T-helper 1 cell treated with Interleukin-12 subunit alpha and Interleukin-12 subunit beta and Interleukin-4 antibody, amounts not matched to agents 30 ng/mL and 1 ng/mL, for 36 hours (primary cell): ENCODE results near the gene CLCA1. TPM values are rescaled to one million over a fixed set of nuclear protein-coding genes. Genes with fewer than 3 reads are reported as not detected.

Source experiments
- intact Hi-C: fragments of 100-400 bp; cut with micrococcal nuclease; formaldehyde crosslinking; loops from one replicate; pipeline ENCODE4 v1.15.1; 2024
- total RNA-seq: library from RNA; stranded (reverse); gene quantifications from 2 replicates; pipeline ENCODE4 v1.2.3, GENCODE V29; 2022

Gene CLCA1
- total RNA-seq, 1 donor from 2014 or later: not detected

GRCh38 chr1:86464819-86465218 is 3.9 kb upstream of the CLCA1 start:
- intact Hi-C loops: no loop called here

- intact Hi-C loops: no loop called here
Observed at GRCh38 chr1:86466109-86466844, 2.5 kb upstream of the CLCA1 start.

GRCh38 chr1:86466986-86467385 is 1.7 kb upstream of the CLCA1 start:
- intact Hi-C loops: no loop called here

GRCh38 chr1:86470859-86471258 is 2.1 kb downstream of the CLCA1 start:
- intact Hi-C loops: no loop called here

- intact Hi-C loops: no loop called here
Observed at GRCh38 chr1:86471291-86471690, 2.6 kb downstream of the CLCA1 start.

- intact Hi-C loops: no loop called here
Observed at GRCh38 chr1:86472152-86472551, 3.4 kb downstream of the CLCA1 start.

GRCh38 chr1:86472767-86473166 is 4.0 kb downstream of the CLCA1 start:
- intact Hi-C loops: no loop called here

- intact Hi-C loops: no loop called here
Observed at GRCh38 chr1:86477256-86477655, 8.5 kb downstream of the CLCA1 start.

- intact Hi-C loops: no loop called here
Observed at GRCh38 chr1:86477682-86478081, 9.0 kb downstream of the CLCA1 start.

GRCh38 chr1:86478416-86479156 is 9.9 kb downstream of the CLCA1 start:
- intact Hi-C loops: no loop called here

- intact Hi-C loops: no loop called here
Observed at GRCh38 chr1:86481966-86482365, 13.2 kb downstream of the CLCA1 start.

- intact Hi-C loops: no loop called here
Observed at GRCh38 chr1:86487131-86487810, 18.5 kb downstream of the CLCA1 start.

GRCh38 chr1:86487811-86488141 is 19.0 kb downstream of the CLCA1 start:
- intact Hi-C loops: no loop called here

GRCh38 chr1:86489242-86489878 is 20.6 kb downstream of the CLCA1 start:
- intact Hi-C loops: no loop called here

- intact Hi-C loops: no loop called here
Observed at GRCh38 chr1:86491171-86491950, 22.6 kb downstream of the CLCA1 start.

GRCh38 chr1:86498281-86498680 is 29.6 kb downstream of the CLCA1 start:
- intact Hi-C loops: no loop called here

- intact Hi-C loops: loop anchor here (1.0 to 5.0 kb wide), 4 partner anchors 204 to 827 kb away; partner anchors contain the start of genes LMO4 and SH3GLB1
Observed at GRCh38 chr1:86499987-86500593, 31.4 kb downstream of the CLCA1 start.

GRCh38 chr1:86500714-86501113 is 32.0 kb downstream of the CLCA1 start:
- intact Hi-C loops: loop anchor here (1.0 to 5.0 kb wide), 4 partner anchors 204 to 827 kb away; partner anchors contain the start of genes LMO4 and SH3GLB1

- intact Hi-C loops: loop anchor here (1.0 to 5.0 kb wide), 7 partner anchors 28 to 925 kb away; partner anchors contain the start of genes HS2ST1, LMO4, ODF2L and SELENOF
Observed at GRCh38 chr1:86502125-86502646, 33.5 kb downstream of the CLCA1 start.
